ENCODE results near the gene NCKAP5. TPM values are rescaled to one million over a fixed set of nuclear protein-coding genes. Genes with fewer than 3 reads are reported as not detected.

The NCKAP5 gene
- total RNA-seq, 3 donors from 2014 or later (not counting 1 experiment from before 2014, with no cell fraction given), result 0.12 to 0.20 TPM; not detected in 1

- peaks cover 3 to 8% of the 10 kb centered on the region in 2 donors for H3K9me3 Mint-ChIP-seq
- no peaks in the 10 kb centered on the region for H3K36me3 ChIP-seq (ENCODE audit: control insufficient read depth, insufficient read depth, low read length)
- 73% methylated on average over 3 of the region's 3 CpGs for WGBS (ENCODE audit: insufficient coverage)
These were observed 152.9 kb downstream of the NCKAP5 start for GRCh38 chr2:133415210-133415876.

GRCh38 chr2:133414486-133415209 lies 153.6 kb downstream of the NCKAP5 start:
- Mint-ChIP-seq H3K36me3 (no peaks in the 10 kb centered on the region), H3K4me1 (no peaks in the 10 kb centered on the region), H3K27ac (no peak overlapping the region), H3K9me3 (peaks cover 3 to 10% of the 10 kb centered on the region in 2 donors), H3K4me3 (no peak overlapping the region), H3K27me3 (ENCODE audit: low read depth in 2 of 2) (no peaks in the 10 kb centered on the region)
- intact Hi-C loops (cut with micrococcal nuclease), result no loop called here
- ATAC-seq, result no peak
- Histone ChIP-seq H3K4me3 (ENCODE audit: low read length) (no peak overlapping the region), H3K27me3 (ENCODE audit: control insufficient read depth, insufficient read depth, low read length) (no peaks in the 10 kb centered on the region), H3K9me3 (ENCODE audit: control insufficient read depth, insufficient read depth, low read length) (no peaks in the 10 kb centered on the region), H3K36me3 (ENCODE audit: control insufficient read depth, insufficient read depth, low read length) (no peaks in the 10 kb centered on the region), H3K27ac (ENCODE audit: low read length) (no peak overlapping the region), H3K4me1 (ENCODE audit: control insufficient read depth, insufficient read depth, low read length) (no peaks in the 10 kb centered on the region)
- WGBS (ENCODE audit: insufficient coverage), result 93% methylated on average over 6 of the region's 6 CpGs
- no peak for TF ChIP-seq CTCF (IDR thresholded peaks at IDR 0.05)
- no peak for DNase-seq

More at GRCh38 chr2:133415210-133415876, 152.9 kb downstream of the NCKAP5 start:
- TF ChIP-seq CTCF (IDR thresholded peaks at IDR 0.05), result no peak
- no peaks in the 10 kb centered on the region for H3K9me3 ChIP-seq (ENCODE audit: control insufficient read depth, insufficient read depth, low read length)
- H3K4me3 ChIP-seq (ENCODE audit: low read length), result no peak overlapping the region
- DNase-seq (no peak), ATAC-seq (no peak)
- Mint-ChIP-seq H3K4me3 (no peak overlapping the region), H3K27me3 (ENCODE audit: low read depth in 2 of 2) (no peaks in the 10 kb centered on the region), H3K36me3 (no peaks in the 10 kb centered on the region), H3K27ac (no peak overlapping the region), H3K4me1 (no peaks in the 10 kb centered on the region)
- intact Hi-C loops (cut with micrococcal nuclease), result no loop called here
- no peak overlapping the region for H3K27ac ChIP-seq (ENCODE audit: low read length)
- no peaks in the 10 kb centered on the region for H3K4me1 ChIP-seq (ENCODE audit: control insufficient read depth, insufficient read depth, low read length)
- H3K27me3 ChIP-seq (ENCODE audit: control insufficient read depth, insufficient read depth, low read length), result no peaks in the 10 kb centered on the region

- Histone ChIP-seq H3K9me3 (ENCODE audit: control insufficient read depth, insufficient read depth, low read length) (no peaks in the 10 kb centered on the region), H3K36me3 (ENCODE audit: control insufficient read depth, insufficient read depth, low read length) (no peaks in the 10 kb centered on the region), H3K4me3 (ENCODE audit: low read length) (no peak overlapping the region), H3K4me1 (ENCODE audit: control insufficient read depth, insufficient read depth, low read length) (no peaks in the 10 kb centered on the region), H3K27me3 (ENCODE audit: control insufficient read depth, insufficient read depth, low read length) (no peaks in the 10 kb centered on the region), H3K27ac (ENCODE audit: low read length) (no peak overlapping the region)
- no peak for ATAC-seq
- Mint-ChIP-seq H3K4me3 (no peak overlapping the region), H3K36me3 (no peaks in the 10 kb centered on the region), H3K27ac (no peak overlapping the region), H3K27me3 (ENCODE audit: low read depth in 2 of 2) (no peaks in the 10 kb centered on the region), H3K4me1 (no peaks in the 10 kb centered on the region), H3K9me3 (peaks cover 3 to 10% of the 10 kb centered on the region in 2 donors)
- no peak for DNase-seq
- intact Hi-C loops (cut with micrococcal nuclease), result no loop called here
- WGBS (ENCODE audit: insufficient coverage), result 96% methylated on average over 3 of the region's 3 CpGs
- TF ChIP-seq CTCF (IDR thresholded peaks at IDR 0.05), result no peak
These were observed 154.4 kb downstream of the NCKAP5 start for GRCh38 chr2:133413863-133414262.
